ENCODE measurements around the gene RAB3D. TPM values are rescaled to one million over a fixed set of nuclear protein-coding genes. Genes with fewer than 3 reads are reported as not detected.

Gene RAB3D
- total RNA-seq, 2 experiments from 2014 or later, result 10.1 to 11.8 TPM

- Mint-ChIP-seq H3K4me3 (no peak overlapping the region), H3K9me3 (peaks cover 2% of the 10 kb centered on the region), H3K27me3 (peaks cover 57% of the 10 kb centered on the region), H3K27ac (no peak overlapping the region), H3K36me3 (no peaks in the 10 kb centered on the region), H3K4me1 (peaks cover 4% of the 10 kb centered on the region)
- ATAC-seq (ENCODE audit: low read depth), result no peak
- DNase-seq, result no peak
- POLR2A ChIA-PET, result interaction anchor here (0.5 kb wide), 1 partner anchor 11 kb away, joined by 3 read pairs; no protein-coding TSS in a partner anchor
Measured at GRCh38 chr19:11274533-11275086, 64.8 kb downstream of the RAB3D start.

GRCh38 chr19:11273989-11274388 is 65.5 kb downstream of the RAB3D start:
- H3K9me3 Mint-ChIP-seq, result peaks cover 2% of the 10 kb centered on the region
- H3K27ac Mint-ChIP-seq, result no peak overlapping the region
- H3K27me3 Mint-ChIP-seq, result peaks cover 60% of the 10 kb centered on the region
- DNase-seq (no peak), ATAC-seq (ENCODE audit: low read depth) (no peak)
- POLR2A ChIA-PET, result interaction anchor here (0.5 to 0.6 kb wide), 2 partner anchors 10 to 247 kb away, joined by 3 to 4 read pairs; no protein-coding TSS in a partner anchor
- no peak overlapping the region for H3K4me3 Mint-ChIP-seq
- no peaks in the 10 kb centered on the region for H3K36me3 Mint-ChIP-seq
- peaks cover 2% of the 10 kb centered on the region for H3K4me1 Mint-ChIP-seq

- Mint-ChIP-seq H3K27ac (no peak overlapping the region), H3K4me3 (no peak overlapping the region), H3K36me3 (no peaks in the 10 kb centered on the region), H3K27me3 (peaks cover 62% of the 10 kb centered on the region), H3K4me1 (peaks cover 5% of the 10 kb centered on the region), H3K9me3 (peaks cover 2% of the 10 kb centered on the region)
- no peak for ATAC-seq (ENCODE audit: low read depth)
- POLR2A ChIA-PET, result interaction anchor here (0.6 kb wide), 1 partner anchor 248 kb away, joined by 4 read pairs; no protein-coding TSS in a partner anchor
- no peak for DNase-seq
Measured at GRCh38 chr19:11273296-11273695, 66.2 kb downstream of the RAB3D start.

Other genes with a start within 250 kb of the RAB3D start
- gene SPC24, start 183.9 kb downstream of the RAB3D start, total RNA-seq, result 10 to 100 TPM; 63.0 to 65.4 TPM
- gene KANK2, start 142.1 kb downstream of the RAB3D start, total RNA-seq, result 1 to 10 TPM; 5.3 to 7.9 TPM
- gene ANGPTL8, start 100.0 kb downstream of the RAB3D start, total RNA-seq, result not detected
- under 1 TPM; 0.43 to 0.72 TPM for gene DOCK6, start 77.1 kb downstream of the RAB3D start, total RNA-seq
- gene TSPAN16, start 43.5 kb downstream of the RAB3D start, total RNA-seq, result not detected
- gene TMEM205, start 6.6 kb upstream of the RAB3D start, total RNA-seq, result 10 to 100 TPM; 29.4 to 35.2 TPM
- 10 to 100 TPM; 36.2 to 40.7 TPM for gene CCDC159, start 6.9 kb upstream of the RAB3D start, total RNA-seq
- gene PLPPR2, start 15.8 kb upstream of the RAB3D start, total RNA-seq, result 1 to 10 TPM; 5.5 to 6.3 TPM
- gene SWSAP1, start 35.0 kb upstream of the RAB3D start, total RNA-seq, result 1 to 10 TPM; 3.0 to 3.3 TPM
- gene EPOR, start 44.7 kb upstream of the RAB3D start, total RNA-seq, result 1 to 10 TPM; 8.3 to 8.8 TPM
- not detected for gene RGL3, start 79.7 kb upstream of the RAB3D start, total RNA-seq
- gene ODAD3, start 95.5 kb upstream of the RAB3D start, total RNA-seq, result not detected
- 100 to 1,000 TPM; 297 to 310 TPM for gene PRKCSH, start 96.0 kb upstream of the RAB3D start, total RNA-seq
- gene ELAVL3, start 141.4 kb upstream of the RAB3D start, total RNA-seq, result not detected
- 10 to 100 TPM; 21.1 to 21.8 TPM for gene ZNF653, start 166.2 kb upstream of the RAB3D start, total RNA-seq
- 10 to 100 TPM; 34.7 to 37.1 TPM for gene ECSIT, start 189.5 kb upstream of the RAB3D start, total RNA-seq
- not detected for gene CNN1, start 199.2 kb upstream of the RAB3D start, total RNA-seq
- 10 to 100 TPM; 47.0 to 49.0 TPM for gene ELOF1, start 219.6 kb upstream of the RAB3D start, total RNA-seq
- 10 to 100 TPM; 32.0 to 35.0 TPM for gene ACP5, start 238.0 kb upstream of the RAB3D start, total RNA-seq

All from activated naive CD8-positive, alpha-beta T cell treated with anti-CD3 and anti-CD28 coated beads, Interleukin-2, amount 10 ng/mL, durations not matched to agents 7 days and 5 days (primary cell).